ENCODE data around the gene SNAP91. TPM values are rescaled to one million over a fixed set of nuclear protein-coding genes. Genes with fewer than 3 reads are reported as not detected.
"Not testable (repeated sequence)": the region's sequence is repeated elsewhere in the genome, so short reads cannot be mapped to it uniquely, and the experiment has no call there.

The SNAP91 gene
- total RNA-seq, 1 donor: not detected

DNA sequence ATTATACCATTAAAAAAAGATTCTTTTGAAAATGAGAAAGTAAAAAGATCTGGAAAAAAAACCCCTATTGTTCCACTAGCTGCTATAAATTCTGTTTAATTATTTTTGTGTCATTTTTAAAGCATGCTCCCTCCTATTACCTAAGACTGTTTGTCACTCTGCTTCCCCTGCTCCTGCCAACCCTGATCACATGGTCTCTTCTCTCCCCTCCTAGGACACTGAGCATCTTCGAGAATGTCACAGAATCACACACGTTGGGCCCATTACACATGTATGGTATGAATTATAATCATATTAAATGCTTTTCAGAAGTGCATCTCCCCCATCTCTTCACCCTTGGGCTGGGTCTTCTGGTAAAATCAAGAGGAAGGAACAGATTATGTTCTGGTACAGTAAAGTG is 6.2 kb downstream of the SNAP91 start:
- Histone ChIP-seq H3K4me1 (ENCODE audit: insufficient read depth, low read length) (no peaks in the 10 kb centered on the region), H3K27me3 (ENCODE audit: insufficient read depth, low read length) (peaks cover 26% of the 10 kb centered on the region), H3K4me3 (ENCODE audit: low read length) (no peak overlapping the region), H3K9me3 (ENCODE audit: low read depth, low read length) (no peaks in the 10 kb centered on the region)

DNA sequence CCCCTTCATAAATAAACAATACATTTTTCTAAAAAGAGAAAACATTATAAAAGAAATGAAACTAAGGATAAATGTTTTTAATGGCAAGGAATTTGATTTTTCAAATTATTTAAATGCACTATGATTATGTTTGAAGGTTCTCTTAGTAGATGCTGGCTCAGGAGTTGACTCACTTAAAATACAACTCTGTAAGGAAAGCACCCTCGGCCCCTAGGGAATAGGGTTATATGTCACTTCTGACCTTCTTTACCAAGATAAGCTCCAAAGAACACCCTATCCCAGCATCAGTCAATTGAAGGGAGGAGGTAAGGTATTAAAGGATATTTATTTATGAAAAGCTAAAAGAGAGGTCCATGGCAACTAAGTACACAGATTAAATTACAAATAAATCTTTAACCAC is 6.8 kb downstream of the SNAP91 start:
- no peak overlapping the region for H3K4me3 ChIP-seq (ENCODE audit: low read length)

DNA sequence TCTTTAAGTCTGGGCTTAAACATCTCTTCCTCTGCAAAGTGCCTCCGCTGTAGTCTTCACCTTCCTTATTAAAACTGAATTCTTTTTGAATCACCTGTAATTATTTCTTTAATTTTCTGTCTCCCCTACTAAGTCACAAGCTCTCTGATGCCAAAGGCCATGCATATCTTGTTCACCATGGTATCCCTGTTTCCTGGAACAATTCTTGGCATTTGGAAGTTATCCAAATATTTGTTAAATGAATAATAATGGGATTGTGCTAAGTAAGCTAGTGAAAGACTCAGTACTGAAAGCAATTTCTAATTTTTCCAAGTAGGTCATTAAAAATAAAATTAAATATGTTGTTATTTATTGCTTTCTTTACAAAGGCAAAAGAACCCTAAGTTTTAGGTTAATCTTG is 12.2 kb downstream of the SNAP91 start:
- Histone ChIP-seq H3K27me3 (ENCODE audit: insufficient read depth, low read length) (no peaks in the 10 kb centered on the region), H3K9me3 (ENCODE audit: low read depth, low read length) (no peaks in the 10 kb centered on the region), H3K4me3 (ENCODE audit: low read length) (no peak overlapping the region), H3K4me1 (ENCODE audit: insufficient read depth, low read length) (no peaks in the 10 kb centered on the region)

More for the DNA sequence above, 6.8 kb downstream of the SNAP91 start:
- Histone ChIP-seq H3K27me3 (ENCODE audit: insufficient read depth, low read length) (peaks cover 19% of the 10 kb centered on the region), H3K4me1 (ENCODE audit: insufficient read depth, low read length) (no peaks in the 10 kb centered on the region), H3K9me3 (ENCODE audit: low read depth, low read length) (no peaks in the 10 kb centered on the region)

DNA sequence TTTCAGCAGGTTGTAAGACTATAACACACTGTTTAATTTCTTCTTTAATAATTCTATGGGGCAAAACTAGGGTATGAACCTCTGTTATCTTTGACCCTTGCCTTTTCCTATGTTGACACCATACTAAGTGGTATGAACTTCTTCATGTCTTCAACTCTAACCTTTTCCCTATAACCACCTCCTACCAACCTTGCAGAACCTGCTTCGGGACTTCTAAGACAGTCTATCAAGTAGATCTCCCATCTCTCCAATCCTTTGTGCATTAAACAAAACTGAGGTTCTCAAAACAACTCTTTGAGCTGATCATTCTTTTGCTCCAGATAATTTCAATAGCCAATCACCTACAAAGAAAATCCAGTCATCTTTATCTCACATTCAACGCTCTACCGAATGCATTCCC is 23.4 kb downstream of the SNAP91 start:
- Histone ChIP-seq H3K4me3 (ENCODE audit: low read length) (no peak overlapping the region), H3K9me3 (ENCODE audit: low read depth, low read length) (no peaks in the 10 kb centered on the region), H3K27me3 (ENCODE audit: insufficient read depth, low read length) (no peaks in the 10 kb centered on the region), H3K4me1 (ENCODE audit: insufficient read depth, low read length) (no peaks in the 10 kb centered on the region)

DNA sequence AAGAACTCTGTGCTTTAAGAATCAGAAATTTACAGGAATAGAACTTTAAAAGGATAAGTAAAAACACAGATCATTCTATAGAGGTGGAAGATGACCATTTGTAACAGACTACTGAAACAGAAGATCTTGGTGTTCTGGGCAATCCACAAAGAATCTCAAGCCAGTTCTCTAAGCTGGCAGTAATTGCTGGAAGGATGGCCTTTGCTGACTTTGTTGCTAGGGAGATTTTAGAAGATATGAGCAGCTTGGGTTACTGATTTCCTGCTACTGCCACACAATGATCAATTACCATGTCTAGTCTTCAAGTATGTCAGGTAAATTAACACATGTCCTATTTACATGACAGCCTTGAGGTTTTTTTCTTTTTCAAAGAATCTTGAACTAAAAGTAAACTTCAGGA is 31.1 kb downstream of the SNAP91 start:
- H3K9me3 ChIP-seq (ENCODE audit: low read depth, low read length): no peaks in the 10 kb centered on the region
- H3K4me3 ChIP-seq (ENCODE audit: low read length): no peak overlapping the region
- H3K27me3 ChIP-seq (ENCODE audit: insufficient read depth, low read length): no peaks in the 10 kb centered on the region
- no peaks in the 10 kb centered on the region for H3K4me1 ChIP-seq (ENCODE audit: insufficient read depth, low read length)

DNA sequence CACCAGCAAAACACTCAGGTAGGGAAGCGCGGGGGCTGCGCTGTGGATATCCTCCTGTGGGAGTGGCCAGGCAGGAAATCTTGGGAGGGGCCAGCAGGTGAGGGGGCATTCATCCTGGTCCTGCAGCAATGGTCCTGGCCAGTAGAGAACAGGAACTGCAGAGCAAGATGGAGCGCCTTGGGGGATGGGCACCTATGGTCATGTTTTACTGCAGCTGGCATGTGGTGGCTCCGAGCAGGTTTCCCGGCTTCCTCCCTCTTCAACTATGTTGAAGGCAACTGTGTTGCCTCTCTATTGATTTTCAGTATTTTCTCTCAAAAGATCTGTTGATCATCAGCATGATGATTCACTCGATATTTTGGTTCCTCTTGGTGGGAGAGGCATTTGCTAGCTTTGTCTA is 70.9 kb downstream of the SNAP91 start:
- Histone ChIP-seq H3K4me1 (ENCODE audit: insufficient read depth, low read length) (no peaks in the 10 kb centered on the region), H3K4me3 (ENCODE audit: low read length) (no peak overlapping the region), H3K9me3 (ENCODE audit: low read depth, low read length) (no peaks in the 10 kb centered on the region), H3K27me3 (ENCODE audit: insufficient read depth, low read length) (no peaks in the 10 kb centered on the region)

DNA sequence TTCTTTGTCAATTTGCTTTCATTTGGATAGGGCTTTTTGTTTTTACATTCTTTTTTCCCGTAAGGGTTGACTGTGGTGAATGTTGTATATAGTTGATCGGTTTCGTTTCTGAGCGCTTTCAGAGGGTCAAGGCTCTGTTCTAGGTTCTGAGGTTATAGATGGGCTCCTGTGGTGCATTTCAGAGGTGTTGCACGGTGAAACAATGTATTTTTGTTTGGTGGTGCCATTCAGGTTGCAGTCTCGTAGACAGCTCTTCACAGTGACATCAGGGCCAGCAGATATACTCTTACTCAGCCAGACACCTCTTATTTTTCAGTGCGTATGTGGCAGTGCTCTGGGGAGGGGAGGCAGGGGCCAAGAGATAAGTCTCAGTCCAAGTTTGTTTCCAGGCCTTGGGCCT is 72.1 kb downstream of the SNAP91 start:
- Histone ChIP-seq H3K9me3 (ENCODE audit: low read depth, low read length) (no peaks in the 10 kb centered on the region), H3K27me3 (ENCODE audit: insufficient read depth, low read length) (no peaks in the 10 kb centered on the region), H3K4me3 (ENCODE audit: low read length) (no peak overlapping the region), H3K4me1 (ENCODE audit: insufficient read depth, low read length) (no peaks in the 10 kb centered on the region)

DNA sequence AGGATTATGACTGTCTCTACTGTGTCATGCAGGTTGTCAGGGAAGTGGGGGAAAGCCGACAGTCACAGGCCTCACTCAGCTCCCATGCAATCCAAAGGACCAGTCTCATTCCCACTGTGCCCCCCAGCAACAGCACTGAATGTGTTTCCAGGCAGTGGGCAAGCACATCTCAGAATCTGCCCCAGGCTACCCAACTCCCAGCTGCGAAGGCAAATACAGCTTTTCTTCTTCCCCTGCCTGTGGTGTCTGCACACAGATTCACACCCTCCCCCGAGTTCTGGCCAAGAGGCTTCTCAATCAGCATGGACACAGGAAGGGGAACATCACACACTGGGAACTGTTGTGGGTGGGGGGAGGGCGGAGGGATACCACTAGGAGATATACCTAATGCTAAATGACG is 75.3 kb downstream of the SNAP91 start:
- H3K4me3 ChIP-seq (ENCODE audit: low read length): no peak overlapping the region
- H3K4me1 ChIP-seq (ENCODE audit: insufficient read depth, low read length): no peaks in the 10 kb centered on the region
- H3K27me3 ChIP-seq (ENCODE audit: insufficient read depth, low read length): no peaks in the 10 kb centered on the region
- no peaks in the 10 kb centered on the region for H3K9me3 ChIP-seq (ENCODE audit: low read depth, low read length)

DNA sequence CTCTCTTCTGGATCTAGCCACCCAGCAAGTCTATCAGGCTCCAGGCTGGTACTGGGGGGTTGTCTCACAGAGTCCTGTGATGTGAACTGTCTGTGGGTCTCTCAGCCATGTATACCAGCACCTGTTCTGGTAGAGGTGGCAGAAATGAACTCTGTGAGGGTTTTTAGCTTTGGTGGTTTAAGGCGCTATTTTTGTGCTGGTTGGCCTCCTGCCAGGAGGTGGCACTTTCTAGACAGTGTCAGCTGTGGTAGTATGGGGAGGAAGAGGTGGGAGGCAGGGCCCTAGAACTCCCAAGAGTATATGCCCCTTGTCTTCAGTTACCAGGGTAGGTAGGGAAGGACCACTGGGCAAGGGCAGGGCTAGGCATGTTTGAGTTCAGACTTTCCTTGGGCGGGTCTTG is 75.8 kb downstream of the SNAP91 start:
- H3K4me3 ChIP-seq (ENCODE audit: low read length): no peak overlapping the region
- H3K27me3 ChIP-seq (ENCODE audit: insufficient read depth, low read length): no peaks in the 10 kb centered on the region
- no peaks in the 10 kb centered on the region for H3K4me1 ChIP-seq (ENCODE audit: insufficient read depth, low read length)
- no peaks in the 10 kb centered on the region for H3K9me3 ChIP-seq (ENCODE audit: low read depth, low read length)

DNA sequence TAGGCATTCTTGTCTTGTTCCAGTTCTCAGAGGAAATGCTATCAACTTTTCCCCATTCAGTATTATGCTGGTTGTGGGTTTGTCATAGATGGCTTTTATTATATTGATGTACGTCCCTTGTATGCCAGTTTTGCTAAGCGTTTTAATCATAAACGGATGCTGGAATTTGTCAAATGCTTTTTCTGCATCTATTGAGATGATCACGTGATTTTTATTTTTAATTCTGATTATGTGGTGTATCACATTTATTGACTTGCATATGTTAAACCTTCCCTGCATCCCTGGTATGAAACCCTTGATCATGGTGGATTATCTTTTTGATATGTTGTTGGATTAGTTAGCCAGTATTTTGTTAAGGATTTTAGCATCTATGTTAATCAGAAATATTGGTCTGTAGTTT is 79.0 kb downstream of the SNAP91 start:
- not testable (repeated sequence) for H3K4me1 ChIP-seq (ENCODE audit: insufficient read depth, low read length); H3K4me3 ChIP-seq (ENCODE audit: low read length); H3K27me3 ChIP-seq (ENCODE audit: insufficient read depth, low read length); H3K9me3 ChIP-seq (ENCODE audit: low read depth, low read length)

DNA sequence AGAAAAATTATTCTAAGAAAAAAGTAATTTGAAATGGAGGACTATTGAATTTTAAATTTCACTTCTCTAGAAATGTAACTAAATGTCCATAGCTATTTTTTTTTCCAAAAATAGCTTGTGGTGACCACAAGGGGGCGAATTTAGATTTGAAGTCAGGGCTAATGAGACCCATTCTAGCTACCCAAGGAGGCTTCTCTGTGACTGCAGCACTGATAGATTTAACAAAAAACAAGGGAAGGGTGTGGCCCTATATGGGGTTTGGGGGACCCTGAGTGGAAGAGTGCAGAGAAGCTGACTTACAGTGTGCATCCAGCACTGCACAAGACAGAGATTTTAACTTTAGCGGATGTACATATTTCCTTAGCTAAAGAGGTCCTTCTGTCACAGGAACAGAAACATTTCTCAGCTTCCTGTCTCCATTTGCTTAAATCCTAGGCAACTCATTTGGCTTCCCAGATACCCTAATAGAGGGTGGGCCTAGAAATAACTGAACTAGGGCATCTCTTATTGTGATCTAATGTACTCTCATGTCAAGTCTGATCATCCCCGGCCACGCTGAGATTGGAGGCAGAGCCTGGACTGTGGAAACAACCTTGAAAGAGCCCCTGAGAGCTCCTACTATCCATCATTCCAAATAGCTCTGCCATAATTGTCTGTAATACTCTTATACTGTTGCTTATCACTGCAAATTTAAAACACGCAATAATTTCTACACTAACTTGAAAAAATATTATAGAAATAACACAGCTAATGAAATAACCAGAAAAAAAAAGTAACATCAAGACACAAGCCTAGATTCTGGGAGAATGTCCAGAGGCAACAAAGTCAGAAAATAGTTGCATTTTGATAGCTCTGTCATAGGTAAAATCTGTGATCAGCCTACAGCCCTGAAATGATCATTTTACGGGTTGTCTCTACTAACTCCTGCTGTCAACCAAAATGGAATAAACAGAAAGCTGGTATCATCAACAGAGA is 93.6 kb downstream of the SNAP91 start:
- no peaks in the 10 kb centered on the region for H3K4me1 ChIP-seq (ENCODE audit: insufficient read depth, low read length)
- H3K9me3 ChIP-seq (ENCODE audit: low read depth, low read length): no peaks in the 10 kb centered on the region
- no peak overlapping the region for H3K4me3 ChIP-seq (ENCODE audit: low read length)
- no peaks in the 10 kb centered on the region for H3K27me3 ChIP-seq (ENCODE audit: insufficient read depth, low read length)

DNA sequence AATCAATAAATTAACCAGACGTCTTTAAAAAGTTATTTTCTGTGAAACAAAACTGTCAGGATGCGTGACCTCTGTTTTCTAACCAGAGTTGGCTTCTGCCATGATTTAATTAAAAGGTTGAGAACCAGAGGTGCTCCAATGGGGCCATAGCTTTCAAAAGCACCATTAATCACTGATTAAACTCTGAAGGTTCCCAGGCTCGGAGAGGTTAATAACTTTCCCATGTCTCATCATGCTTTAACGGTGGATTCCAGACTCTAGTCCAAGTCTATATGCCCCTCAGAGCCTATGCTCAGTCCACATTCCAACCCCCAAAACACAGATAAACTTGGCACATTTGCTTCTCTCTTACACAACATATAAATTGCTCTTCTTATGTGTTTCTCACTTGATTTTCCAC is 95.5 kb downstream of the SNAP91 start:
- H3K4me3 ChIP-seq (ENCODE audit: low read length): no peak overlapping the region
- no peaks in the 10 kb centered on the region for H3K9me3 ChIP-seq (ENCODE audit: low read depth, low read length)
- no peaks in the 10 kb centered on the region for H3K27me3 ChIP-seq (ENCODE audit: insufficient read depth, low read length)
- H3K4me1 ChIP-seq (ENCODE audit: insufficient read depth, low read length): no peaks in the 10 kb centered on the region

DNA sequence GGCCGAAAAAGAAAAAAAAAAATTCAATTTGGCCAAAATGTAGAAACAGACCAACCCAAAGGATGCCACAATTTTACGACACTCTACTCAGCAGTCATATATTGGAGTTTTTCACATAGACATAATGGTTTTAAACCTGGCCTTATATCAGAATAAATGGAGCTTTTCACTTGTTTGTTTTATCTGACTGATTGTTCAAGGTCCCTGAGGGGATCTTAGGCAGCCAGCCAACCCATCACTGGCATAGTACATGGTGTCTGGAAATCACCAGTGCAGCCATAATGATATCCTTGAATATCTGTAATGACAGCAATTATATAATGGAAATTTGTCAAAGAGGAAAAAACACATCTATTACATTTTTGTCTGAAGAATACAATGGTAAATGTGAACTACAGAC is 99.7 kb downstream of the SNAP91 start:
- no peaks in the 10 kb centered on the region for H3K9me3 ChIP-seq (ENCODE audit: low read depth, low read length)
- H3K4me1 ChIP-seq (ENCODE audit: insufficient read depth, low read length): no peaks in the 10 kb centered on the region
- no peaks in the 10 kb centered on the region for H3K27me3 ChIP-seq (ENCODE audit: insufficient read depth, low read length)

DNA sequence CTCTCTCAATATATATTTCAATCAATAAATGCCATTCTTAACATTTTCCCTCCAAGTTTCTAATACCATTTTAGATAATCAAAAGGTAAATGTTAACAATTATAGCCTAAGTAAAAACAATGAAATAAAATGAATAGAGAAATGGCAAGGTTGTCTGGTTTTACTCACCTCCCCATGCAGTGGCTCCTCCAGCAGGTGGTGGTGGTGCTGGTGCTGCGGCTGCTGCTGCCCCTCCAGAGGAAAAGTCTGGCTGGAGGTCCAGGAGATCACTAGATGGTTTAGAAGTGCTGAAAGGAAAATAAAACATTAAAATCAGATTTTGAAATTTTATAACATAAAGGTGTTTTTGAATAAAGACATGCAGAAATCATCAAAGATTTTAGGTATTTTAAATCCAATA is 103.4 kb downstream of the SNAP91 start:
- Histone ChIP-seq H3K4me1 (ENCODE audit: insufficient read depth, low read length) (no peaks in the 10 kb centered on the region), H3K27me3 (ENCODE audit: insufficient read depth, low read length) (no peaks in the 10 kb centered on the region), H3K9me3 (ENCODE audit: low read depth, low read length) (no peaks in the 10 kb centered on the region), H3K4me3 (ENCODE audit: low read length) (no peak overlapping the region)

More for the DNA sequence above, 99.7 kb downstream of the SNAP91 start:
- no peak overlapping the region for H3K4me3 ChIP-seq (ENCODE audit: low read length)

DNA sequence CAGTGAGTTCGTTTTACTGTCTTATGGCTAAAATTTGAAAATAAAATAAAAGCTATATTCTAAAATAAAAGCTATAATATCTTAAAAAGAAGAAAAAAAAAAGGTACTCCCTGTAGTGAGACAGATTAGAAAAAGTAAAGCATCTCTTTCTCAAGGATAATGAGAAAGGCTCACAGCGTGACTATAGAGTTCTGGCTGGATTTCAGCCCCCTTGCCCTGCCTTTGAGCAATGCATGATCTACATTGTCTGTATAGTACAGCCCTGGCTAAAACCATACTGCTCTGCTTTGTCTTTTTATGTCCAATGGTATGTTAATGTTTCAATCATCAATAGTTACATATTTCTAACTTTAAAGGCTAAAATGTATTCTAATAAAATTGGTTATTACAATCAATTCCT is 105.3 kb downstream of the SNAP91 start:
- Histone ChIP-seq H3K4me3 (ENCODE audit: low read length) (no peak overlapping the region), H3K9me3 (ENCODE audit: low read depth, low read length) (no peaks in the 10 kb centered on the region), H3K27me3 (ENCODE audit: insufficient read depth, low read length) (no peaks in the 10 kb centered on the region)

DNA sequence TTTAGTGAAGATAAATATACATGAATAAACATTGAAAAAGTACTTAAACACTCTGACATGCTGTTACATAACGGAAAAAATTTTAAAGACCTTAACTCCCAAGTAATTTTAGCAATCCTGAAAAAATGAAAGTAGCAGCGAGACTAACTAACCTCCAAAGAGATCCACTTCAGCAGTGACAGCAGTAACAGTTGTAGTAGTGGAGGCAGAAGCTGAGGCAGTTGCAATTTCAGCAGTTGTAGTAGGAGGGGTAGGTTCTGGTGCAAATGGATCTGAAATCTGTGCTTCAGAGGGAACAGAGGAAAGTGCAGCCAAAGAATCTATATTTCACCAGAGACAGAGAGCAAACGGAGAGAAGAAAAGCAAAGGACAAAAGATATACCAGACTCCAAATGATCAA is 107.8 kb downstream of the SNAP91 start:
- Histone ChIP-seq H3K9me3 (ENCODE audit: low read depth, low read length) (no peaks in the 10 kb centered on the region), H3K27me3 (ENCODE audit: insufficient read depth, low read length) (no peaks in the 10 kb centered on the region)

More for the DNA sequence above, 105.3 kb downstream of the SNAP91 start:
- no peaks in the 10 kb centered on the region for H3K4me1 ChIP-seq (ENCODE audit: insufficient read depth, low read length)

More for the DNA sequence above, 107.8 kb downstream of the SNAP91 start:
- Histone ChIP-seq H3K4me1 (ENCODE audit: insufficient read depth, low read length) (no peaks in the 10 kb centered on the region), H3K4me3 (ENCODE audit: low read length) (no peak overlapping the region)

Measured in mononuclear cell (primary cell).